ENCODE data around the gene HECTD4. TPM values are rescaled to one million over a fixed set of nuclear protein-coding genes. Genes with fewer than 3 reads are reported as not detected.
"Not testable (repeated sequence)": the region's sequence is repeated elsewhere in the genome, so short reads cannot be mapped to it uniquely, and the experiment has no call there.

Gene HECTD4
- total RNA-seq, 2 donors from 2014 or later: 14.8 to 16.5 TPM

DNA sequence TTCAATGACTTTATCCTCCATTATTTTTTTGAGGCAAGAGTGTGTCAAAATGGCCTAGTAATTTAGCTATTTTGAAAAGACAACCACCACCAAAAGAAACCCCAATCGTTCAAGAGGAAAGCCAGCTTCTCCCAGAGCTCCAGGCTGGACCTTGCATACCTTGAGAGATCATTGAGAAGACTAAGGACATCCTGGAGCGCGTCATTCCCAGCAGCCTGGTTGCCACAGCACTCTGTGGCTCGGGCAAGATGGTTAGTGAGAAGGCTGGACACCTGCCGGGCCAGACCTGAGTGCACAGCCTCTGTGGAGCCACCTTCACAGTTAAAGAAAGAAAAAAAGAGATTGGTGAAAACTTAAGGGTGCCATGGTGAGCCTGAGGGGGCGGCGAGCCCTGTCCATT, 145.4 kb downstream of the HECTD4 start:
- TF ChIP-seq, protein P1, sequence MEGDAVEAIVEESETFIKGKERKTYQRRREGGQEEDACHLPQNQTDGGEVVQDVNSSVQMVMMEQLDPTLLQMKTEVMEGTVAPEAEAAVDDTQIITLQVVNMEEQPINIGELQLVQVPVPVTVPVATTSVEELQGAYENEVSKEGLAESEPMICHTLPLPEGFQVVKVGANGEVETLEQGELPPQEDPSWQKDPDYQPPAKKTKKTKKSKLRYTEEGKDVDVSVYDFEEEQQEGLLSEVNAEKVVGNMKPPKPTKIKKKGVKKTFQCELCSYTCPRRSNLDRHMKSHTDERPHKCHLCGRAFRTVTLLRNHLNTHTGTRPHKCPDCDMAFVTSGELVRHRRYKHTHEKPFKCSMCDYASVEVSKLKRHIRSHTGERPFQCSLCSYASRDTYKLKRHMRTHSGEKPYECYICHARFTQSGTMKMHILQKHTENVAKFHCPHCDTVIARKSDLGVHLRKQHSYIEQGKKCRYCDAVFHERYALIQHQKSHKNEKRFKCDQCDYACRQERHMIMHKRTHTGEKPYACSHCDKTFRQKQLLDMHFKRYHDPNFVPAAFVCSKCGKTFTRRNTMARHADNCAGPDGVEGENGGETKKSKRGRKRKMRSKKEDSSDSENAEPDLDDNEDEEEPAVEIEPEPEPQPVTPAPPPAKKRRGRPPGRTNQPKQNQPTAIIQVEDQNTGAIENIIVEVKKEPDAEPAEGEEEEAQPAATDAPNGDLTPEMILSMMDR (IDR thresholded peaks at IDR 0.05): no peak
- DNase-seq (ENCODE audit: low spot score): no peak
- Histone ChIP-seq H3K36me3 (peaks cover 81% of the 10 kb centered on the region), H3K27me3 (no peaks in the 10 kb centered on the region), H3K4me3 (no peak overlapping the region), H3K9me3 (no peaks in the 10 kb centered on the region), H3K4me1 (no peaks in the 10 kb centered on the region), H3K27ac (no peak overlapping the region)

DNA sequence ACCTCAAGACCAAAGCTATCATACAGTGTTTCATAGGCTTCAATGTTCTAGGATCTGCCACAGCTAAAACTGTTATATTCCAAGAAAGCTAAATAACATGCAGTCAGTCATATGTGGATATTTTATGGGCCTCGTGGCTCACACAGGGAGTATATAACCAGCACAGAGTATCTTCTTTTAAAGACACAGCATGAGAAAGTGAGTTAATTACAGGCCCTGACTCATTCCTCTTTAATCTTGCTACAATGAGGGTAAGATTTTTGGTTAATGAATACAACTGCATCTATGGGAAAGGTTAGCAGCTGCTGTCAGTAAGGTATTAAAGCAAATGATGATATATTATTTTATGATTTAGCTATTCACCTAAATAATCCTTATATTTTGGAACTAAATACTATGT, 145.8 kb downstream of the HECTD4 start:
- Histone ChIP-seq H3K36me3 (peaks cover 83% of the 10 kb centered on the region), H3K9me3 (no peaks in the 10 kb centered on the region), H3K4me1 (no peaks in the 10 kb centered on the region), H3K27me3 (no peaks in the 10 kb centered on the region), H3K27ac (no peak overlapping the region), H3K4me3 (no peak overlapping the region)
- no peak for DNase-seq (ENCODE audit: low spot score)
- TF ChIP-seq, protein P1 (IDR thresholded peaks at IDR 0.05): no peak

DNA sequence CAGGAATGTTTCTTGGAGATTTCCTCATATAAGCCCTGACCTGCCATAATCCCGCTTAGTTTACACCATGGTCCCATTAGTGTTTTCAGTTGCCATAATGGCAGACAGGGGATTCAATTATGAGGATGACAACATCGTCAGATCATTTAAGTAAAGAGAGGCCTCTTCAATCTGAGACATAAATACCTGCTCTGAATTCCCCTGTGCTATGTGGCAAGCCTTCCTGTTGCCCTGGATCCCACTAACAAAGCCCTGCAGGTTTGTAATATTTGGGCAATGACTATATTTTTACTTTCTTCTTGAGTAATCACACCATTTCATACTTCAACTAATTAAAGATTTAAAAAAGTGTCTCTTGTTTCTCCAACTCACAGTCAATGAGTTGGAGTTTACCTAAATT, 147.9 kb downstream of the HECTD4 start:
- Histone ChIP-seq H3K4me1 (no peaks in the 10 kb centered on the region), H3K36me3 (peaks cover 91% of the 10 kb centered on the region), H3K4me3 (no peak overlapping the region), H3K27ac (no peak overlapping the region), H3K9me3 (no peaks in the 10 kb centered on the region), H3K27me3 (no peaks in the 10 kb centered on the region)
- TF ChIP-seq, protein P1 (IDR thresholded peaks at IDR 0.05): no peak
- no peak for DNase-seq (ENCODE audit: low spot score)

DNA sequence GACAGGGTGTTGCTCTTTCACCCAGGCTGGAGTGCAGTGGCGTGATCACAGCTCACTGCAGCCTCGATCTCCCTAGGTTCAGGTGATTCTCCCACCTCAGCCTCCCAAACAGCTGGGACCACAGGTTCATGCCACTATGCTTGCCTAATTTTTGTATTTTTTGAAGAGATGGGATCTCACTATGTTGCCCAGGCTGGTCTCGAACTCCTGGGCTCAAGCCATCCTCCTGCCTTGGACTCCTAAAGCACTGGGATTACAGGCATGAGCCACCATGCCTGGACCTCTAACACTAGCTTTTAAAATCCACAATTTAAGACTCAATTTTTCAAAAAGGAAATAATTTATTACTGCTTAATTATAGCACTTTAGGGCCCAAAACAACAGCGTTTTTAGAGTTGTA, 149.0 kb downstream of the HECTD4 start:
- Histone ChIP-seq H3K4me1 (no peaks in the 10 kb centered on the region), H3K9me3 (no peaks in the 10 kb centered on the region), H3K27ac (no peak overlapping the region), H3K27me3 (no peaks in the 10 kb centered on the region), H3K36me3 (peaks cover 91% of the 10 kb centered on the region), H3K4me3 (no peak overlapping the region)
- TF ChIP-seq, protein P1 (IDR thresholded peaks at IDR 0.05): no peak
- no peak for DNase-seq (ENCODE audit: low spot score)

DNA sequence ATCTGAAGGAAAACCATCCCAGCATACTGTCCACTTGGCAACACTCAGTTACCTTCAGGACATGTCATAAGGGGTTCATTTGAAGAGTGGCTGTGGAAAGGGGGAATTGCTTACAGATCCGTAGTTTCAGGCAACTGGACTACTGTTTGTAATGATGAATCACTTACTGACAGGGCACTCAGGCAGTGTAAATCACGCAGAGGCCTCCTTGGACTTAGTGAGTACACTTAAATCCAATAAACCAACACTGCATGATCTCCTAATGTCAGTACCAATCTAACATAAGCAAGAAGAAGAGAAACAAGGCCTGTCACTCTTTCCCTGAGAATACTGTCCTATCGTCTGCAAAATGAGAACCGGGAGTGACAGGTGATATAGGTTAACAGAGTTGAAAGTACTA, 152.1 kb downstream of the HECTD4 start:
- Histone ChIP-seq H3K36me3 (peaks cover 87% of the 10 kb centered on the region), H3K27me3 (no peaks in the 10 kb centered on the region), H3K9me3 (no peaks in the 10 kb centered on the region), H3K27ac (no peak overlapping the region), H3K4me1 (no peaks in the 10 kb centered on the region), H3K4me3 (no peak overlapping the region)
- no peak for DNase-seq (ENCODE audit: low spot score)
- TF ChIP-seq, protein P1 (IDR thresholded peaks at IDR 0.05): no peak

DNA sequence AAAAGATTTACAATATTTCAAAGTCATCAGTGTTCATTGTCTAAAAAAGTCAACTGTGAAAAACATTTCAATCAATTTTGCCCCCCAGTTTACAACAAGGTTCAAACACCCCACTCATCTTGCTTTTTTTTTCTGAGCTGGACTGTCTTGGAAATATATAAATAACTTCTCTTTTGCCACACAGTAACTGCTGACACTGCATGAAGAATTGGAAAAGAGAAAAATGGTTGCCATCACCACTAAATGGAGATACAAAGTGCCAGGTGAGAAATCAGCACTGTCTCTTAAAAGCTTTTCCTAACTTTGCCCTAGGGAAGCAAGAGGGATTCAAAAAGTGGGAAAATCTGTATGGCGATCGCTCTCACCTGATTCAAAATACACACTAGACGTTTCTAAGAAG, 155.5 kb downstream of the HECTD4 start:
- DNase-seq (ENCODE audit: low spot score): no peak
- Histone ChIP-seq H3K36me3 (peaks cover 68% of the 10 kb centered on the region), H3K27me3 (no peaks in the 10 kb centered on the region), H3K27ac (no peak overlapping the region), H3K4me1 (no peaks in the 10 kb centered on the region), H3K9me3 (no peaks in the 10 kb centered on the region), H3K4me3 (no peak overlapping the region)
- TF ChIP-seq, protein P1 (IDR thresholded peaks at IDR 0.05): no peak

DNA sequence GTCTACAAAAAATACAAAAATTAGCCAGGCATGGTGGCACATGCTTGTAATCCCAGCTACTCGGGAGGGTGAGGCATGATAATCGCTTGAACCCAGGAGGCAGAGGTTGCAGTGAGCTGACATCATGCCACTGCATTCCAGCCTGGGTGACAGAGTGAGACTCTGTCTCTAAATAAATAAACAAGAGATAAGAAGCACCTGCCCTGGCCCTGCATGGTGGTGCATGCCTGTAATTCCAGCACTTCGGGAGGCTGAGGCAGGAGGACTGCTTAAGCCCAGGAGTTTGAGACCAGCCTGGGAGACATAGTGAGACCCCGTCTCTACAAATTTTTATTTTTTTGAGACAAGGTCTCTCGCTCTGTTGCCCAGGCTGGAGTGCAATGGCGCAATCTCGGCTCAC, 161.6 kb downstream of the HECTD4 start:
- H3K36me3 ChIP-seq: peaks cover 35% of the 10 kb centered on the region
- not testable (repeated sequence) for H3K27me3 ChIP-seq; H3K9me3 ChIP-seq; H3K4me3 ChIP-seq; DNase-seq (ENCODE audit: low spot score); H3K4me1 ChIP-seq; H3K27ac ChIP-seq
